Limb (tissue), 2 donors: ENCODE measurements around the gene SHISAL1.

ENCODE experiments used
- DNase-seq, 2 donors: peaks; one replicate each; pipeline ENCODE4 v3.0.0-alpha.2; 2016; ENCODE audit errors: extremely low spot score in 2 of 2

Gene SHISAL1

GRCh38 chr22:44312766-44313165 lies at the start of gene SHISAL1:
Gene SHISAL1 (minus strand): TSS chr22:44312951. CDS start chr22:44300945, 12,006 bp downstream.
- no peak for DNase-seq

GRCh38 chr22:44361391-44362126 lies 48.8 kb upstream of the SHISAL1 start:
- no peak for DNase-seq

DNA sequence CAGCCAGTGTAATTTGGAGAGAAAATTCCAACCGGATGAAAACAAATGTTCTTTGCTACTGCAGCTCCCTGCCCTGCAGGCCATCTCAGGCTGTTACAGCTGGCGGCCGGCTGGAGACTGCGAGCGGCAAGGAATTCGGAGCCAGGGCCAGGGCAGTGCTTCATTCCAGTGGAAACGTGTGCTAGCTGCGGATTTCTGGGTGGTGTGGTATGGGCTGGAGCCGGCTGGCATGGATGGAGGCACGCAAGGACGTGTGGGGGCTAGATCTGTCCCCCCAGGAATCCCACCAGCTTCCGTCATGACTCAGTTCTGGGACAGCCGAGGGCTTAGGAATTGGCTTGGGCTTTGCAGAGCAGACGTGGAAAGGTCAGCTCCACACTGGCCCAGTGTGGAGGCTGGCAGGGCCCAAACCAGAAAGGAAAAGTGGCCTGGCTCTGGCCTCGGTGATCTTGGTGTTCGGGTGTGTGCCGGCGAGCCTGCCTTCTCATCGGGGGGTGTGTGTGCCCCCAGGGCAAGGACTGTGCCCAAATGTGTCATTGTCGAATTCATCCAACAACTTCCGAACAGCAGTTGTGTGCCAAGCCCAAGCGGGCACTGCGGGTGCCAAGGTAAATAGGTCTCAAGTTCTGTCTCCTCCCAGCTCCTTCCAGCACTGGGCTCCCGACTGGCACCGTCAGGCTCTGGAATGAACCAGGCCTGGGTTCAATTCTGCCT lies 48.1 kb upstream of the SHISAL1 start:
- DNase-seq, result peak; percentile 51 to 63

- DNase-seq, result no peak
These were observed 47.5 kb upstream of the SHISAL1 start for GRCh38 chr22:44360306-44360667.

- peak in 1 of 2 donors; percentile 23 for DNase-seq
These were observed 46.9 kb upstream of the SHISAL1 start for GRCh38 chr22:44359496-44360110.

GRCh38 chr22:44358709-44359440 lies 46.1 kb upstream of the SHISAL1 start:
- no peak for DNase-seq

GRCh38 chr22:44357966-44358465 lies 45.3 kb upstream of the SHISAL1 start:
- DNase-seq, result peak in 1 of 2 donors; percentile 60

GRCh38 chr22:44357296-44357965 lies 44.7 kb upstream of the SHISAL1 start:
- DNase-seq, result no peak

GRCh38 chr22:44355716-44356070 lies 42.9 kb upstream of the SHISAL1 start:
- no peak for DNase-seq

- no peak for DNase-seq
These were observed 41.5 kb upstream of the SHISAL1 start for GRCh38 chr22:44354288-44354687.

DNA sequence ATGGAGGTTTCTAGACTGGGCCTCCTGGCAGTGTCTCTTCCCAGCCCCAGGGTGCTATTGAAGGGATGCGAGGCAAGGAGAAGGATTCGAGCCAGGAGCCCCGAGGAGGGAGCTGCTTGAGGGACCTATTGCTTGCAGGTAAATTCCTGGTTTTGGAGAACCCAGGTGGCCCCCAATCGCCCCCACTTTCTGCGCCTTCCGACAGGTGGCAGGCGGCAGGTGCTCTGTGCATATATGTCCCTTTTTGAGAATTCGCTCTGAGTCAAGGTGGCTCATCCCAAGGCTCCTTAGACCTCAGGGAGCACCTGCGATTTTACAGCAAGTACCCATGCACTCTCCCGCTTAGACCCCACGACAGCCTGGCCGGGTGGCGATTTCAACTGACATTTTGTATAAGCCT lies 40.3 kb upstream of the SHISAL1 start:
- no peak for DNase-seq

DNA sequence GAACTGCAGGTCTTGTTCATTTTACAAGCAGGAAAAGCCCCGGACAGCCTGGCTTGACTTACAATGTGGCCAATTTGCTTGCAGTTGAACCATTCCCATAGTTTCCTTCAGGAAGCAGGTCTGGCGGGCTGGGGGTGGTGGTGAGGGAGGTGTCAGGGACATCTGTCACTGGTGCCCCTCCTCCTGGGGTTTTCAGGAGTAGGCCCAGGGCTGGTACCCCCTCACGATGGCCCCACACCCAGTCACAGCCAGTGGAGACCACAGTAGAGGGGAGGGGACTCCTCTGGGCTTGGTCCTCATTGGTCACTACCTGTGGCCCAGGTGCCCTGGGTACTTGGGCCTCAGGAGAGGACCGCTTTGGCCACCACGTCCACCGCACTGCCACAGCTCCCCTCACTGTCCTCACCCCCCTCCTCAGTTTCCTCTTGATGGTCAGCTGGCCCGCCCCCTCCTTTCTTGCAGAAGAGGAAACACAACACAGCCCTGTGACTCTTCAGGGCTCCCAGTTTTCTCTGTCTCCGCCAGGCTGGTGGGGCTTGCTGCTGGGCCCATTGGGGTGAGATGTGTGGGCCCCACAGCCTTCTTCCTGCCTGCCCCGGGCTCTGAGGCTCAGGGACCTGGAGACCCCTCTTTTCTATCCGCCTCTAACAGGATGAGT lies 39.8 kb upstream of the SHISAL1 start:
- DNase-seq, result no peak

- DNase-seq, result peak; percentile 68 to 74
These were observed 39.1 kb upstream of the SHISAL1 start for GRCh38 chr22:44351685-44352377.

- no peak for DNase-seq
These were observed 38.3 kb upstream of the SHISAL1 start for GRCh38 chr22:44351037-44351436.

GRCh38 chr22:44349594-44349993 lies 36.8 kb upstream of the SHISAL1 start:
- DNase-seq, result no peak

GRCh38 chr22:44348971-44349560 lies 36.3 kb upstream of the SHISAL1 start:
- no peak for DNase-seq

DNA sequence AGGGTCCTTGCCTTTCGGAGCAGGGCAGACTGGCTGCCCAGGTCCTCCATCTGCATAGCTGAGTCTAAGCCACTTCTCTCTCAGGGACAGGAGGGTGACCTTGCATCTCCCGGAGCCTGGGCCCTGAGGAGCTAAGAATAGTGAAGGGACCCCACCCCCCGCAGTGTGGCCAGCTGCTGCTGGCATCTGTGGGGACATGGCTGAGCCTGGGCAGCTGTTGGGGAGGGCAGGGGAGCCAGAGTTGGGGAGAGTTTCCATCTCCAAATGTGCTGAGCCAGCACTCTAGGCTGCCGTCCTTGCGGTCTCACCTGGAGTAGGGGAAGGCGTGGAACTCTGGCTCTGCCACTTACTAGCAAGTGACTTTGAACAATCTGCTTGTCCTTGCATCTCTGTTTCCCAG lies 34.8 kb upstream of the SHISAL1 start:
- no peak for DNase-seq

- no peak for DNase-seq
These were observed 34.3 kb upstream of the SHISAL1 start for GRCh38 chr22:44347080-44347479.

DNA sequence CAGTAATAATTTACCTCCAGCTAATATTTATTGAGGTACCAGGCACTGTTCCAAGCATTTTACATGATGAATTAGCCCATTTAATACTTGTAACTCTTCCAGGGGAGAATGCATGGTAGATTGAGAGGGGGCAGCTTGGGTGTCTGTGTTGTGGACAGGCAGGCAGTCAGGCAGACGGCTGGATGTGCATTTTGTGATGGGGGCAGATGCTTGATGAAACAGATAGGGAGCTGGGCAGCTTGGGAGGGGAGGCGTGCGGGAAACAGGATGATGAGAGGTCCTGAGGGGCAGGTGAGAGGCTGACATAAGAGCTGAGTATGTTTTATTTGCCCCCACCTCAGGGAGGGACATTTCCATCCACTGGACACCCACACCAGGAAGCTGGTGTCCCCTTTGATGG lies 33.1 kb upstream of the SHISAL1 start:
- no peak for DNase-seq

DNA sequence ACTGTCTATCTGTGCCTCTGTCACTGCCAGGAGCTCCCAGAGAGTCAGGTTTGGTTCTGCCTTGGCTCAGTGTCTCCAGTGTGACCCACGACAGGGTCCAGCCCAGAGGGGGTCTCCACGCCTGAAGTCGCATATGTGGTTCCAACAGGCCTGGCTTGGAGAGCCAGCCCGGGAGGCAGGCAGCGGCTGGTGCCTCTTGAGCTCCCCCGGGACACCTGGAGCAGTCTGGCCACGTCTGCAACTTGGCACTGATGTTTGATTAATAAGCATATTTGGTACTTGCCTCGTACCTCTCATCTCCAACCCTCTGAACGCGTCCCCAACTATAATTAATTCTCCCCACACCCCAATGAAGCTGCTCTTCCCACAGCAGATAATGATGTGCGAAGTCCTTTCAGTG lies 31.7 kb upstream of the SHISAL1 start:
- no peak for DNase-seq
